Transverse colon (tissue), 4 donors: Measurements from ENCODE around the gene ARL16. TPM values are rescaled to one million over a fixed set of nuclear protein-coding genes. Genes with fewer than 3 reads are reported as not detected.

ENCODE experiments used
- DNase-seq: peaks from one replicate; pipeline ENCODE4 v3.0.0-alpha.2; 2019
- H3K27ac ChIP-seq, 4 donors: fragments of 200-600 bp; sonication (generic); 2 replicates each; pipeline ENCODE4 v1.5.1; 2016 to 2018; ENCODE audit warnings: inconsistent platforms in 4 of 4
- H3K27me3 ChIP-seq: fragments of 200-600 bp; sonication (generic); 2 replicates; pipeline ENCODE4 v1.5.1; 2017; ENCODE audit warnings: inconsistent platforms
- H3K36me3 ChIP-seq, 4 donors: fragments of 200-600 bp; sonication (generic); 2 replicates each; pipeline ENCODE4 v1.5.1; 2017 to 2019; ENCODE audit warnings: inconsistent platforms in 4 of 4
- H3K4me1 ChIP-seq, 4 donors: fragments of 200-600 bp; sonication (generic); 2 replicates each; pipeline ENCODE4 v1.5.1; 2017 to 2020; ENCODE audit warnings: inconsistent platforms in 4 of 4
- H3K4me3 ChIP-seq, 4 donors: fragments of 200-600 bp; sonication (generic); 1 replicate in 1 of 4; 2 replicates in 3 of 4; pipeline versions ENCODE4 v1.5.1 to v1.6.1; 2017 to 2019; ENCODE audit warnings: inconsistent platforms in 4 of 4
- H3K9me3 ChIP-seq, 2 donors: fragments of 200-600 bp; sonication (generic); 2 replicates each; pipeline ENCODE4 v1.5.1; 2017 to 2019; ENCODE audit warnings: inconsistent platforms in 2 of 2
- POLR2AphosphoS5 ChIP-seq, 3 donors: sonication (generic); formaldehyde crosslinking; IDR thresholded peaks; one replicate each; pipeline ENCODE4 v1.6.1; 2016; ENCODE audit warnings: antibody characterized with exemption in 3 of 3
- WGBS, 2 donors: methylation state at CpG; one replicate each; pipeline ENCODE4 v1.1.5; 2018; ENCODE audit warnings: low coverage in 1 of 2; 5-methylcytosine and 5-hydroxymethylcytosine counted together
- in situ Hi-C, 4 donors: fragments of 200-750 bp; cut with MboI; loops; one replicate each; pipeline versions ENCODE4 v1.15.0 to v1.15.1; 2017; ENCODE audit warnings: low sequenced_read_pairs in 3 of 4, low pct_ligation_motif_present in 1 of 4, low pct_unique_long_range_greater_than_20kb in 1 of 4
- intact Hi-C: fragments of 100-400 bp; cut with DNase I; formaldehyde crosslinking; loops from one replicate; pipeline ENCODE4 v1.15.1; 2023; ENCODE audit warnings: low total_unique reads
- small RNA-seq, 4 donors: library from RNA; depleted of rRNA; stranded (forward); fragments of <200 nt; gene quantifications; one replicate each; pipeline ENCODE3, GENCODE V24; 2016
- total RNA-seq, 4 donors: library from RNA; depleted of rRNA; stranded (reverse); fragments of >200 nt; gene quantifications; one replicate each; pipeline ENCODE4 v1.1.0, GENCODE V29; 2016

Gene ARL16
- total RNA-seq, 4 donors from 2014 or later = 16.3 to 52.0 (median 33.1) TPM

- no peak overlapping the region for H3K27ac ChIP-seq
- peaks cover 0 to 36% (median 14%) of the 10 kb centered on the region in 4 donors for H3K36me3 ChIP-seq
- no peak for TF ChIP-seq POLR2AphosphoS5 (IDR thresholded peaks at IDR 0.05)
- WGBS, 2 donors = 83 to 90% methylated on average over 3 to 7 of the region's 7 CpGs
- peaks cover 13 to 28% (median 17%) of the 10 kb centered on the region in 4 donors for H3K4me1 ChIP-seq
- DNase-seq = no peak
- intact Hi-C loops = no loop called here
- no peaks in the 10 kb centered on the region for H3K27me3 ChIP-seq
- in situ Hi-C loops = no loop called here
- no peak overlapping the region for H3K4me3 ChIP-seq
- H3K9me3 ChIP-seq = no peaks in the 10 kb centered on the region
Observed at GRCh38 chr17:81631482-81631881, 52.1 kb downstream of the ARL16 start.

Small RNA genes within 50 kb of the gene (small RNA-seq; reads per million reads assigned to genes)
- gene MIR6786 = 0 to 0.28 (median 0.06) reads per million in 4 donors

Other genes starting within 250 kb of the ARL16 start
- gene ACTG1, start 171.0 kb downstream of the ARL16 start, total RNA-seq = 1,000 to 10,000 TPM; 2,099 to 4,882 (median 4,009) TPM
- 10 to 100 TPM in 2 of 4 donors, 1 to 10 TPM in 2; 2.3 to 36.4 (median 17.2) TPM for gene FSCN2, start 155.4 kb downstream of the ARL16 start, total RNA-seq
- gene FAAP100, start 131.4 kb downstream of the ARL16 start, total RNA-seq = 10 to 100 TPM; 26.2 to 90.5 (median 37.4) TPM
- 100 to 1,000 TPM in 1 of 4 donors, 10 to 100 TPM in 3; 59.9 to 323 (median 84.6) TPM for gene NPLOC4, start 46.7 kb downstream of the ARL16 start, total RNA-seq
- under 1 TPM in 2 of 4 donors, not detected in 2; 0.48 to 0.55 TPM for gene TSPAN10, start 46.6 kb downstream of the ARL16 start, total RNA-seq
- not detected for gene PDE6G, start 27.3 kb downstream of the ARL16 start, total RNA-seq
- gene OXLD1, start 17.2 kb downstream of the ARL16 start, total RNA-seq = 10 to 100 TPM; 21.4 to 63.6 (median 41.2) TPM
- gene CCDC137, start 17.1 kb downstream of the ARL16 start, total RNA-seq = 10 to 100 TPM in 3 of 4 donors, 1 to 10 TPM in 1; 7.6 to 21.3 (median 13.5) TPM
- gene HGS, start 214 bp upstream of the ARL16 start, total RNA-seq = 100 to 1,000 TPM in 3 of 4 donors, 10 to 100 TPM in 1; 96.1 to 205 (median 150) TPM
- gene MRPL12, start 19.6 kb upstream of the ARL16 start, total RNA-seq = 100 to 1,000 TPM in 3 of 4 donors, 10 to 100 TPM in 1; 75.4 to 206 (median 114) TPM
- gene SLC25A10, start 28.5 kb upstream of the ARL16 start, total RNA-seq = 10 to 100 TPM; 25.1 to 64.8 (median 46.6) TPM
- gene GCGR, start 120.4 kb upstream of the ARL16 start, total RNA-seq = under 1 TPM in 2 of 4 donors, not detected in 2; 0.14 to 0.64 TPM
- gene MCRIP1, start 149.5 kb upstream of the ARL16 start, total RNA-seq = 10 to 100 TPM; 23.3 to 44.0 (median 33.2) TPM
- gene PPP1R27, start 151.3 kb upstream of the ARL16 start, total RNA-seq = under 1 TPM in 1 of 4 donors, not detected in 3; 0.68 TPM
- 100 to 1,000 TPM; 486 to 732 (median 556) TPM for gene P4HB, start 176.7 kb upstream of the ARL16 start, total RNA-seq
- 100 to 1,000 TPM; 189 to 480 (median 323) TPM for gene ARHGDIA, start 187.5 kb upstream of the ARL16 start, total RNA-seq
- 10 to 100 TPM; 23.1 to 47.7 (median 36.7) TPM for gene ALYREF, start 207.8 kb upstream of the ARL16 start, total RNA-seq
- 100 to 1,000 TPM in 1 of 4 donors, 10 to 100 TPM in 3; 56.7 to 126 (median 86.6) TPM for gene ANAPC11, start 207.9 kb upstream of the ARL16 start, total RNA-seq
- under 1 TPM in 1 of 4 donors, not detected in 3; 0.41 TPM for gene NPB, start 218.4 kb upstream of the ARL16 start, total RNA-seq
- gene PCYT2, start 227.6 kb upstream of the ARL16 start, total RNA-seq = 100 to 1,000 TPM in 1 of 4 donors, 10 to 100 TPM in 3; 37.2 to 424 (median 77.1) TPM
- 100 to 1,000 TPM in 2 of 4 donors, 10 to 100 TPM in 2; 76.5 to 315 (median 172) TPM for gene SIRT7, start 234.4 kb upstream of the ARL16 start, total RNA-seq
- 10 to 100 TPM; 22.4 to 34.4 (median 24.3) TPM for gene MAFG, start 243.9 kb upstream of the ARL16 start, total RNA-seq